ENCODE data around the gene MCF2L. TPM values are rescaled to one million over a fixed set of nuclear protein-coding genes. Genes with fewer than 3 reads are reported as not detected.

The MCF2L gene
- polyA plus RNA-seq (0.14 TPM in 1 of 3 replicates, not detected in the others), polyA minus RNA-seq (0.06 TPM in 1 of 3 replicates, not detected in the others)
- 0.69 TPM for polyA plus RNA-seq (2011; ENCODE audit: low read depth)
- 0.09 TPM in 1 of 2 replicates, not detected in the other for polyA plus RNA-seq (2011; cell fraction: cytosol; rRNA removed)
- polyA plus RNA-seq (2011; cell fraction: nucleus; rRNA removed): 0.15 and 0.22 TPM in 2 replicates
- 0.59 TPM in 1 of 2 replicates, not detected in the other for polyA plus RNA-seq (2012; ENCODE audit: low replicate concordance)
- polyA minus RNA-seq (2011; cell fraction: cytosol; rRNA and poly(A)+ RNA removed): 0.19 TPM
- polyA minus RNA-seq (2011; cell fraction: nucleus; rRNA and poly(A)+ RNA removed): 0.16 and 0.32 TPM in 2 replicates

DNA sequence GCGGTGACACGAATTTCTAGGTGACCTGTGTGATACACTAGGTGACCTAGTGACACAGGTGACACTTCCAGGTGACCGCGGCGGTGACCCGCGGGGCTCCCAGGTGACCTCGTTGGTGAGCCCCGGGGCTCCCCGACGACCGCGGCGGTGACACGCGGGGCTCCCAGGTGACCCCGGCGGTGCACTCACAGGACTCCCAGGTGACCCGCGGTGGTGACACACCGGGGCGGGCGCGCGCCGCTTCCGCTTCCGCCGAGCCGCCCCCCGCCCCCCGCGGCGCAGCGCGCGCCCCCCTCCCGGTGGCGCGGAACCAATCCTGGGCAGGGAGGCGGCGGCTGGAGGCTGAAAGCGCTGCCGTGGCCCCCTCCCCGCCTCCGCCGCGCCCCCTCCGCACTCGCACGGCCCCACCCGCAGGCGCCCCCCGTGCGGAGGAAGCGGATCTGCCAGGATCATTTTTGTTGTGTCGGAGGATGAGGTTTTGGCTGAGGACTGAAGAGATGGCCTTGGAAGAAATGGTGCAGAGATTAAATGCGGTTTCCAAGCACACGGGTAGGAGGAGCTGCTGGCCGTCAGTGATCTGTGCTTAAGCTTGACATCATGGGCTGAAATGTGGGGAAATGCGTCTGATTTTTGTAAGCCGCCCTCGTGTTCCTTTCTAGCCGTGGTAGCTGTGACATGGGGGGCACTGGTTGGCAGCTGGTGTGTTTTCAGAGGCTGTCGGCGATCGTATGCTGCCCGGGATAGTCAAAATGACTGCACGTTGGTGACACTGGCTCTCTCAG is at the start of gene MCF2L:
MCF2L (plus strand) TSS at position 305 of the 782 bp plus-strand sequence; CDS start at position 471, 166 bp downstream.
- dilution Hi-C loops (cut with MboI; ENCODE audit: extremely low pct_ligation_motif_present, low sequenced_read_pairs): no loop called here
- Histone ChIP-seq H3K27me3 (ENCODE audit: control insufficient read depth, extremely low read depth, insufficient read depth, low read length) (peaks cover 61% of the 10 kb centered on the region), H3K9me3 (ENCODE audit: control insufficient read depth, low read depth, low read length) (peaks cover 3% of the 10 kb centered on the region), H3K27ac (ENCODE audit: control insufficient read depth, insufficient read depth, low read length) (no peak within 1 kb of the TSS), H3K4me3 (ENCODE audit: control insufficient read depth in 2 of 3, extremely low read depth in 1 of 3, insufficient read depth in 2 of 3, low read depth in 1 of 3, low read length in 3 of 3) (peak within 1 kb of the TSS in 1 of 3 experiments; percentile 12), H3K4me2 (ENCODE audit: control insufficient read depth, extremely low read depth, insufficient read depth, low read depth, low read length) (peak within 1 kb of the TSS; percentile 22), H3K9me1 (ENCODE audit: control insufficient read depth, extremely low read depth, insufficient read depth, low read length) (no peaks in the 10 kb centered on the region), H3K79me2 (ENCODE audit: control insufficient read depth, insufficient read depth, low read length) (no peaks in the 10 kb centered on the region), H3K4me1 (ENCODE audit: control insufficient read depth, extremely low read depth, insufficient read depth, low read length) (peaks cover 4% of the 10 kb centered on the region), H2AFZ (ENCODE audit: control insufficient read depth, low read length) (peak within 1 kb of the TSS; percentile 6), H4K20me1 (ENCODE audit: control insufficient read depth, extremely low read depth, insufficient read depth, low read length) (peaks cover 6% of the 10 kb centered on the region), H3K9ac (ENCODE audit: control insufficient read depth, extremely low read depth, insufficient read depth, low read length) (no peak within 1 kb of the TSS), H3K36me3 (ENCODE audit: control insufficient read depth in 2 of 2, extremely low read depth in 1 of 2, insufficient read depth in 2 of 2, low read length in 2 of 2) (no peaks in the 10 kb centered on the region)
- DNase-seq (ENCODE audit: low read depth, low spot score): no peak
- no peak for TF ChIP-seq EZH2 (IDR thresholded peaks at IDR 0.05; ENCODE audit: low read length)
- TF ChIP-seq, protein P1, sequence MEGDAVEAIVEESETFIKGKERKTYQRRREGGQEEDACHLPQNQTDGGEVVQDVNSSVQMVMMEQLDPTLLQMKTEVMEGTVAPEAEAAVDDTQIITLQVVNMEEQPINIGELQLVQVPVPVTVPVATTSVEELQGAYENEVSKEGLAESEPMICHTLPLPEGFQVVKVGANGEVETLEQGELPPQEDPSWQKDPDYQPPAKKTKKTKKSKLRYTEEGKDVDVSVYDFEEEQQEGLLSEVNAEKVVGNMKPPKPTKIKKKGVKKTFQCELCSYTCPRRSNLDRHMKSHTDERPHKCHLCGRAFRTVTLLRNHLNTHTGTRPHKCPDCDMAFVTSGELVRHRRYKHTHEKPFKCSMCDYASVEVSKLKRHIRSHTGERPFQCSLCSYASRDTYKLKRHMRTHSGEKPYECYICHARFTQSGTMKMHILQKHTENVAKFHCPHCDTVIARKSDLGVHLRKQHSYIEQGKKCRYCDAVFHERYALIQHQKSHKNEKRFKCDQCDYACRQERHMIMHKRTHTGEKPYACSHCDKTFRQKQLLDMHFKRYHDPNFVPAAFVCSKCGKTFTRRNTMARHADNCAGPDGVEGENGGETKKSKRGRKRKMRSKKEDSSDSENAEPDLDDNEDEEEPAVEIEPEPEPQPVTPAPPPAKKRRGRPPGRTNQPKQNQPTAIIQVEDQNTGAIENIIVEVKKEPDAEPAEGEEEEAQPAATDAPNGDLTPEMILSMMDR (optimal IDR thresholded peaks at IDR 0.05 in 1 of 3, IDR thresholded peaks at IDR 0.05 in 1 of 3, conservative IDR thresholded peaks at IDR 0.05 in 1 of 3; ENCODE audit: extremely low read depth in 1 of 3, insufficient read depth in 2 of 3, low read length in 3 of 3): peak; percentile 22 to 42 (median 34)
- FAIRE-seq: no peak

GRCh38 chr13:112923962-112924361 is 45.1 kb upstream of the MCF2L start:
- H3K4me3 ChIP-seq (ENCODE audit: control insufficient read depth in 2 of 3, extremely low read depth in 1 of 3, insufficient read depth in 2 of 3, low read depth in 1 of 3, low read length in 3 of 3): no peak overlapping the region
- H4K20me1 ChIP-seq (ENCODE audit: control insufficient read depth, extremely low read depth, insufficient read depth, low read length): no peaks in the 10 kb centered on the region
- peaks cover 5% of the 10 kb centered on the region for H3K27me3 ChIP-seq (ENCODE audit: control insufficient read depth, extremely low read depth, insufficient read depth, low read length)
- no peak overlapping the region for H3K9ac ChIP-seq (ENCODE audit: control insufficient read depth, extremely low read depth, insufficient read depth, low read length)
- TF ChIP-seq EZH2 (IDR thresholded peaks at IDR 0.05; ENCODE audit: low read length): no peak
- TF ChIP-seq, protein P1 (optimal IDR thresholded peaks at IDR 0.05 in 1 of 3, IDR thresholded peaks at IDR 0.05 in 1 of 3, conservative IDR thresholded peaks at IDR 0.05 in 1 of 3; ENCODE audit: extremely low read depth in 1 of 3, insufficient read depth in 2 of 3, low read length in 3 of 3): no peak
- no peak overlapping the region for H2AFZ ChIP-seq (ENCODE audit: control insufficient read depth, low read length)
- FAIRE-seq (no peak), DNase-seq (ENCODE audit: low read depth, low spot score) (no peak)
- H3K36me3 ChIP-seq (ENCODE audit: control insufficient read depth in 2 of 2, extremely low read depth in 1 of 2, insufficient read depth in 2 of 2, low read length in 2 of 2): no peaks in the 10 kb centered on the region
- no peaks in the 10 kb centered on the region for H3K79me2 ChIP-seq (ENCODE audit: control insufficient read depth, insufficient read depth, low read length)
- H3K27ac ChIP-seq (ENCODE audit: control insufficient read depth, insufficient read depth, low read length): no peak overlapping the region
- dilution Hi-C loops (cut with MboI; ENCODE audit: extremely low pct_ligation_motif_present, low sequenced_read_pairs): no loop called here
- no peak overlapping the region for H3K4me2 ChIP-seq (ENCODE audit: control insufficient read depth, extremely low read depth, insufficient read depth, low read depth, low read length)
- no peaks in the 10 kb centered on the region for H3K9me3 ChIP-seq (ENCODE audit: control insufficient read depth, low read depth, low read length)
- no peaks in the 10 kb centered on the region for H3K9me1 ChIP-seq (ENCODE audit: control insufficient read depth, extremely low read depth, insufficient read depth, low read length)
- H3K4me1 ChIP-seq (ENCODE audit: control insufficient read depth, extremely low read depth, insufficient read depth, low read length): no peaks in the 10 kb centered on the region

Measured in keratinocyte (primary cell).